ENCODE measurements around the gene ZNF587. TPM values are rescaled to one million over a fixed set of nuclear protein-coding genes. Genes with fewer than 3 reads are reported as not detected.
"Not testable (repeated sequence)": the region's sequence is repeated elsewhere in the genome, so short reads cannot be mapped to it uniquely, and the experiment has no call there.

The ZNF587 gene
- 10 to 100 TPM; 58.5 to 62.8 TPM for total RNA-seq
- 1 to 10 TPM; 2.7 to 7.8 TPM for polyA plus RNA-seq

GRCh38 chr19:57849666-57850473, at the start of gene ZNF587:
Gene ZNF587 (plus strand): TSS chr19:57849859. CDS start chr19:57850039, 180 bp downstream.
- H3K27me3 ChIP-seq (ENCODE audit: insufficient read depth, low read length); intact Hi-C loops (cut with micrococcal nuclease); H3K9me3 ChIP-seq (ENCODE audit: control insufficient read depth in 1 of 2, low read length in 2 of 2); CTCF ChIA-PET (ENCODE audit: partially characterized antibody); H3K27me3 Mint-ChIP-seq: not testable (repeated sequence)
- peak within 1 kb of the TSS; percentile 62 to 91 for H3K4me3 ChIP-seq (ENCODE audit: low read length in 2 of 2)
- H3K36me3 Mint-ChIP-seq: peaks cover 32 to 48% of the 10 kb centered on the region in 2 donors
- H3K36me3 ChIP-seq (ENCODE audit: insufficient read depth, low read length): peaks cover 10% of the 10 kb centered on the region
- H3K4me1 ChIP-seq (ENCODE audit: insufficient read depth, low read length): peaks cover 20% of the 10 kb centered on the region
- peaks cover 2 to 11% (median 8%) of the 10 kb centered on the region in 8 donors for H3K9me3 Mint-ChIP-seq
- peak; percentile 80 to 94 (median 85) for DNase-seq
- H3K4me1 Mint-ChIP-seq: peaks cover 19 to 46% (median 30%) of the 10 kb centered on the region in 4 donors
- peak within 1 kb of the TSS; percentile 84 for H3K27ac ChIP-seq (ENCODE audit: low read depth, low read length)
- peak within 1 kb of the TSS; percentile 94 to 98 (median 97) for H3K27ac Mint-ChIP-seq
- H3K4me3 Mint-ChIP-seq: peak within 1 kb of the TSS; percentile 90 to 96 (median 96)
- POLR2A ChIA-PET (ENCODE audit: partially characterized antibody): interaction anchor here (0.6 to 2.0 kb wide), 14 partner anchors 30 to 694 kb away, joined by 3 to 10 read pairs (median 4); partner anchors contain the start of genes RPS5, TRIM28, ZNF417 and ZNF551

- H3K9me3 Mint-ChIP-seq: peaks cover 0 to 3% (median 0%) of the 10 kb centered on the region in 8 donors
- peaks cover 10 to 24% (median 13%) of the 10 kb centered on the region in 4 donors for H3K4me1 Mint-ChIP-seq
- H3K9me3 ChIP-seq (ENCODE audit: control insufficient read depth in 1 of 2, low read length in 2 of 2): no peaks in the 10 kb centered on the region
- no peak overlapping the region for H3K27ac ChIP-seq (ENCODE audit: low read depth, low read length)
- H3K36me3 ChIP-seq (ENCODE audit: insufficient read depth, low read length): peaks cover 5% of the 10 kb centered on the region
- no peak overlapping the region for H3K4me3 Mint-ChIP-seq
- no peak overlapping the region for H3K4me3 ChIP-seq (ENCODE audit: low read length in 2 of 2)
- intact Hi-C loops (cut with micrococcal nuclease): no loop called here
- no peak for DNase-seq
- H3K4me1 ChIP-seq (ENCODE audit: insufficient read depth, low read length): no peaks in the 10 kb centered on the region
- CTCF ChIA-PET (ENCODE audit: partially characterized antibody): no interaction called here
- no peaks in the 10 kb centered on the region for H3K27me3 ChIP-seq (ENCODE audit: insufficient read depth, low read length)
- POLR2A ChIA-PET (ENCODE audit: partially characterized antibody): interaction anchor here (0.8 to 1.7 kb wide), 4 partner anchors 14 to 73 kb away, joined by 3 to 4 read pairs (median 4); partner anchors contain the start of genes ZNF552 and ZNF671
- H3K27ac Mint-ChIP-seq: peak overlapping the region in 1 of 7 donors; percentile 10
- no peaks in the 10 kb centered on the region for H3K27me3 Mint-ChIP-seq
- peaks cover 19 to 31% of the 10 kb centered on the region in 2 donors for H3K36me3 Mint-ChIP-seq
Measured at GRCh38 chr19:57800696-57801095, 49.0 kb upstream of the ZNF587 start.

DNA sequence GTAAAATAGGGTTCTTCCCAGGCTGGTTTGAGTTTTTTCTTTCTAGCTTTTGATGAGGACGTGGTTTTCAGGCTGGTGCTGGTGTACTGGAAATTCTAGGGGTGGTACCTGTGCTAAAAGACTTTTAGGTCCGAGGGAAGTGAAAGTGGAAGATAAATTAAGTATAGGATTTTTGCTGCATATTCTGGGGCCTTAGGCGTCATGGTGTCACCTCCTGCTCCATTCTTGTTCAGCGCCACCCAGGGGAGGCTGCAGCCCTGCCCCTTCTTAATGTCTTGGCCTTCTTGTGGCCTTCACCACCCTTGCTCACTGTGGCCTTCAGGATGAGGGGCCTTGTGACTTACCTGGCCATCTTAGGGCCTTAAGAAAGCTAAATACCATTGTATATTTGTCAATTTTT, 47.4 kb upstream of the ZNF587 start:
- no peak overlapping the region for H3K27ac Mint-ChIP-seq
- POLR2A ChIA-PET (ENCODE audit: partially characterized antibody): interaction anchor here (1.7 kb wide), 1 partner anchor 12 kb away, joined by 4 read pairs; the partner anchor contains the start of gene ZNF552

GRCh38 chr19:57803265-57803593, 46.4 kb upstream of the ZNF587 start:
- DNase-seq: no peak
- ChIA-PET POLR2A (ENCODE audit: partially characterized antibody) (no interaction called here), CTCF (ENCODE audit: partially characterized antibody) (no interaction called here)
- Mint-ChIP-seq H3K27ac (peak overlapping the region in 1 of 7 donors; percentile 26), H3K9me3 (peaks cover 0 to 3% (median 0%) of the 10 kb centered on the region in 8 donors), H3K36me3 (peaks cover 23 to 35% of the 10 kb centered on the region in 2 donors), H3K4me1 (peaks cover 10 to 24% (median 14%) of the 10 kb centered on the region in 4 donors), H3K27me3 (no peaks in the 10 kb centered on the region), H3K4me3 (peak overlapping the region in 6 of 8 donors; percentile 37 to 76 (median 56))
- no peaks in the 10 kb centered on the region for H3K4me1 ChIP-seq (ENCODE audit: insufficient read depth, low read length)
- H3K27me3 ChIP-seq (ENCODE audit: insufficient read depth, low read length): no peaks in the 10 kb centered on the region
- H3K36me3 ChIP-seq (ENCODE audit: insufficient read depth, low read length): peaks cover 8% of the 10 kb centered on the region
- H3K4me3 ChIP-seq (ENCODE audit: low read length in 2 of 2): no peak overlapping the region
- intact Hi-C loops (cut with micrococcal nuclease): no loop called here
- no peaks in the 10 kb centered on the region for H3K9me3 ChIP-seq (ENCODE audit: control insufficient read depth in 1 of 2, low read length in 2 of 2)
- no peak overlapping the region for H3K27ac ChIP-seq (ENCODE audit: low read depth, low read length)

More for the DNA sequence above, 47.4 kb upstream of the ZNF587 start:
- Mint-ChIP-seq H3K9me3 (peaks cover 0 to 3% (median 0%) of the 10 kb centered on the region in 8 donors), H3K4me1 (peaks cover 10 to 24% (median 14%) of the 10 kb centered on the region in 4 donors), H3K27me3 (no peaks in the 10 kb centered on the region), H3K36me3 (peaks cover 16 to 28% of the 10 kb centered on the region in 2 donors), H3K4me3 (no peak overlapping the region)
- intact Hi-C loops (cut with micrococcal nuclease): no loop called here
- H3K4me3 ChIP-seq (ENCODE audit: low read length in 2 of 2): no peak overlapping the region
- no peaks in the 10 kb centered on the region for H3K36me3 ChIP-seq (ENCODE audit: insufficient read depth, low read length)
- H3K27ac ChIP-seq (ENCODE audit: low read depth, low read length): no peak overlapping the region
- no peak for DNase-seq
- CTCF ChIA-PET (ENCODE audit: partially characterized antibody): interaction anchor here (0.6 kb wide), 1 partner anchor 290 kb away, joined by 3 read pairs; no protein-coding TSS in a partner anchor
- H3K27me3 ChIP-seq (ENCODE audit: insufficient read depth, low read length): no peaks in the 10 kb centered on the region
- no peaks in the 10 kb centered on the region for H3K9me3 ChIP-seq (ENCODE audit: control insufficient read depth in 1 of 2, low read length in 2 of 2)
- no peaks in the 10 kb centered on the region for H3K4me1 ChIP-seq (ENCODE audit: insufficient read depth, low read length)

DNA sequence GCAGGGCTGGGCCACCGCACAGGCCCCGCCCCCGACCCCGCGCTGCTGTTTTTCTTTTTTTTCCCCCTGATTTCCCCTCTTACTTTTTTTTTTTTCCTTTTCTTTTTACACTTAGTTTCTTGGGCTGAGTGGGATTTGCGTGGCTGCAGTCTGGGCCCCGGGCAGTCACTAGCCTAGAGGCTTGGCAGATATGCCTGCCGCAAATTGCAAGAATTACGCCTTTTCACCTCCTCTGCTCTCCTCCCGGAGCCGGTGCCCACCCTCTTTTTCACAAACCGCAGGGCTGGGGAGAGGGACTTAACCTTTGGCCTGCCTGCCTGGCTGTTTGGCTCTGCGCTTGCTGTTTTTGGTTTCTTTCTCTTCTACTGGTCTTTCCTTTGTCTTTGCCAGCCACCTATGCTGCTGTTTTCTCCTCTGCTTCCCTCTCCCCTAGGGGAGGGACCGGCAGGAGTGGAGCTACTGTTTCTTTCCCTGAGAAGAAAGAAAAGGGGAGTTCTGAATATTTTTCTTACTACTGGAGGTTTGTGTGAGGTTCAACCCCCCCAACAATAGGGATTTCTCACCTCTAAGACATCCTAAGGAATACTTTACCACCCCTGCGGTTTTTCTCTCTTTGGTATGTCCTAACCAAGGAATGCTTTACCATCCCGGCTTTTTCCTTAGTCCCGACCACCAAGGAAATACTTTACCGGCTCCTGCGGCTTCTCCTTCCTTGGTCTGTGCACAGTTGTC, 45.9 kb upstream of the ZNF587 start:
- H3K4me3 Mint-ChIP-seq: peak overlapping the region; percentile 37 to 76 (median 56)
- Histone ChIP-seq H3K9me3 (ENCODE audit: control insufficient read depth in 1 of 2, low read length in 2 of 2) (no peaks in the 10 kb centered on the region), H3K27ac (ENCODE audit: low read depth, low read length) (no peak overlapping the region), H3K4me1 (ENCODE audit: insufficient read depth, low read length) (no peaks in the 10 kb centered on the region), H3K4me3 (ENCODE audit: low read length in 2 of 2) (no peak overlapping the region), H3K27me3 (ENCODE audit: insufficient read depth, low read length) (no peaks in the 10 kb centered on the region), H3K36me3 (ENCODE audit: insufficient read depth, low read length) (peaks cover 12% of the 10 kb centered on the region)
- intact Hi-C loops (cut with micrococcal nuclease): no loop called here
- no peak for DNase-seq
- H3K4me1 Mint-ChIP-seq: peaks cover 10 to 24% (median 14%) of the 10 kb centered on the region in 4 donors
- peaks cover 0 to 3% (median 0%) of the 10 kb centered on the region in 8 donors for H3K9me3 Mint-ChIP-seq
- CTCF ChIA-PET (ENCODE audit: partially characterized antibody): no interaction called here
- peaks cover 23 to 41% of the 10 kb centered on the region in 2 donors for H3K36me3 Mint-ChIP-seq
- no peaks in the 10 kb centered on the region for H3K27me3 Mint-ChIP-seq
- H3K27ac Mint-ChIP-seq: peak overlapping the region in 3 of 7 donors; percentile 33 to 68 (median 54)
- POLR2A ChIA-PET (ENCODE audit: partially characterized antibody): interaction anchor here (0.6 kb wide), 1 partner anchor 47 kb away, joined by 3 read pairs; no protein-coding TSS in a partner anchor

- peaks cover 0 to 3% (median 0%) of the 10 kb centered on the region in 8 donors for H3K9me3 Mint-ChIP-seq
- H3K27me3 Mint-ChIP-seq: no peaks in the 10 kb centered on the region
- H3K4me3 Mint-ChIP-seq: no peak overlapping the region
- H3K36me3 ChIP-seq (ENCODE audit: insufficient read depth, low read length): peaks cover 17% of the 10 kb centered on the region
- H3K4me1 ChIP-seq (ENCODE audit: insufficient read depth, low read length): peaks cover under 1% of the 10 kb centered on the region
- intact Hi-C loops (cut with micrococcal nuclease): no loop called here
- H3K27ac ChIP-seq (ENCODE audit: low read depth, low read length): no peak overlapping the region
- H3K27ac Mint-ChIP-seq: no peak overlapping the region
- peaks cover 29 to 53% of the 10 kb centered on the region in 2 donors for H3K36me3 Mint-ChIP-seq
- no peaks in the 10 kb centered on the region for H3K9me3 ChIP-seq (ENCODE audit: control insufficient read depth in 1 of 2, low read length in 2 of 2)
- POLR2A ChIA-PET (ENCODE audit: partially characterized antibody): interaction anchor here (2.3 kb wide), 1 partner anchor 12 kb away, joined by 8 read pairs; no protein-coding TSS in a partner anchor
- no peak overlapping the region for H3K4me3 ChIP-seq (ENCODE audit: low read length in 2 of 2)
- no peak for DNase-seq
- CTCF ChIA-PET (ENCODE audit: partially characterized antibody): no interaction called here
- no peaks in the 10 kb centered on the region for H3K27me3 ChIP-seq (ENCODE audit: insufficient read depth, low read length)
- peaks cover 14 to 31% (median 21%) of the 10 kb centered on the region in 4 donors for H3K4me1 Mint-ChIP-seq
Measured at GRCh38 chr19:57807541-57807940, 42.1 kb upstream of the ZNF587 start.

Data from CD4-positive, alpha-beta memory T cell (primary cell).